RPMI7951 (cell line): ENCODE data around the gene SRSF1. TPM values are rescaled to one million over a fixed set of nuclear protein-coding genes. Genes with fewer than 3 reads are reported as not detected.

Experiments
- DNase-seq: peaks from one replicate; pipeline ENCODE4 v3.0.0-alpha.2; 2012; ENCODE audit warnings: low read depth
- total RNA-seq: library from RNA; depleted of rRNA; stranded (reverse); fragments of >200 nt; shearing (Covaris generic); gene quantifications from 2 replicates; pipeline ENCODE4 v1.2.3, GENCODE V29; 2014

Gene SRSF1
- total RNA-seq, 1 experiment from 2014 or later: 330 TPM

- DNase-seq: no peak
Observed at GRCh38 chr17:58019039-58019438, 12.0 kb upstream of the SRSF1 start.

- no peak for DNase-seq
Observed at GRCh38 chr17:58010067-58010799, 3.2 kb upstream of the SRSF1 start.

- no peak for DNase-seq
Observed at GRCh38 chr17:58007781-58008706, 998 bp upstream of the SRSF1 start.

- peak; percentile 68 for DNase-seq
Observed at GRCh38 chr17:58006560-58006923, 504 bp downstream of the SRSF1 start.

GRCh38 chr17:58005728-58006559 lies 1.1 kb downstream of the SRSF1 start:
- no peak for DNase-seq

GRCh38 chr17:58005031-58005727 lies 1.9 kb downstream of the SRSF1 start:
- DNase-seq: no peak

- no peak for DNase-seq
Observed at GRCh38 chr17:58004060-58004459, 3.0 kb downstream of the SRSF1 start.

GRCh38 chr17:58002973-58003372 lies 4.1 kb downstream of the SRSF1 start:
- DNase-seq: no peak

GRCh38 chr17:58002154-58002948 lies 4.7 kb downstream of the SRSF1 start:
- DNase-seq: no peak

- DNase-seq: no peak
Observed at GRCh38 chr17:58001461-58002124, 5.5 kb downstream of the SRSF1 start.

- peak; percentile 69 for DNase-seq
Observed at GRCh38 chr17:57999496-58000017, 7.5 kb downstream of the SRSF1 start.

- no peak for DNase-seq
Observed at GRCh38 chr17:57999010-57999495, 8.0 kb downstream of the SRSF1 start.

- DNase-seq: no peak
Observed at GRCh38 chr17:57997085-57997809, 9.8 kb downstream of the SRSF1 start.

- DNase-seq: peak; percentile 81
Observed at GRCh38 chr17:57995076-57995956, 11.7 kb downstream of the SRSF1 start.

- no peak for DNase-seq
Observed at GRCh38 chr17:57994436-57994835, 12.6 kb downstream of the SRSF1 start.

- DNase-seq: no peak
Observed at GRCh38 chr17:57993471-57994365, 13.3 kb downstream of the SRSF1 start.

- DNase-seq: no peak
Observed at GRCh38 chr17:57991537-57991936, 15.5 kb downstream of the SRSF1 start.
